ENCODE data around the gene DLG5. TPM values are rescaled to one million over a fixed set of nuclear protein-coding genes. Genes with fewer than 3 reads are reported as not detected.

The DLG5 gene
- total and polyA plus RNA-seq, 2 donors (not counting 1 experiment from before 2014, with no cell fraction given), result 0.51 to 0.54 TPM

DNA sequence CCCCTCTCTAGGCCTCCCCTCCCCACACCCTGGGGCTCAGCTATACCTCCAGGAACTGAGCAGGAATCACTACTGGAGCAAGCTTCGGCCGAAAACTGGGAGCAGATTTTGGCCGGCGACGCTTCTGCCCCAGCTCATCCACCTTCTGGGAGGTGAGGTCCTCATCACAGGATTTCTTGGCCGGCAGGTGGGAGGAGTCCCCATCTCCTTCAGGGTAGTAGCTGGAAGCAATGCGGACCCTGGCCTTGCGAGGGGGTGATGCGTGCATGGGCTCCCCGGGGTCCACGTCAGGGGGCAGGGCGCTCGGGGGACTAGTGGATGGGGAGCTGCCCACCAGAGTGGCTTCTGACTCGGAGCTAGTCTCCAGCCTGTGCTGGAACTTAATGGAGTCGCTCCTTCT is 105.5 kb downstream of the DLG5 start:
- intact Hi-C loops (cut with micrococcal nuclease), result no loop called here
- Histone ChIP-seq H3K4me2 (replicated peaks; ENCODE audit: low read depth, low read length, poor library complexity, severe bottlenecking) (no peak overlapping the region), H3K36me3 (replicated peaks in 1 of 2; ENCODE audit: control extremely low read depth in 1 of 2, control insufficient read depth in 1 of 2, extremely low read depth in 1 of 2, insufficient read depth in 2 of 2, low read length in 1 of 2) (no peaks in the 10 kb centered on the region), H3K27me3 (replicated peaks in 1 of 4; ENCODE audit: control extremely low read depth in 1 of 4, control insufficient read depth in 3 of 4, insufficient read depth in 4 of 4, low read length in 3 of 4) (no peaks in the 10 kb centered on the region), H3K79me2 (ENCODE audit: control insufficient read depth, insufficient read depth, low read length) (no peaks in the 10 kb centered on the region), H3K4me1 (ENCODE audit: control insufficient read depth in 2 of 2, insufficient read depth in 2 of 2, low read length in 2 of 2) (no peaks in the 10 kb centered on the region), H3K9me3 (ENCODE audit: control extremely low read depth in 1 of 3, control insufficient read depth in 2 of 3, insufficient read depth in 1 of 3, low read length in 2 of 3) (no peaks in the 10 kb centered on the region), H3K4me3 (ENCODE audit: control extremely low read depth in 1 of 5, extremely low read depth in 1 of 5, insufficient read depth in 1 of 5, low read depth in 2 of 5, low read length in 4 of 5) (no peak overlapping the region), H2AFZ (ENCODE audit: insufficient read depth, low read depth, low read length, poor library complexity, severe bottlenecking) (no peak overlapping the region), H3K9ac (ENCODE audit: low read length) (no peak overlapping the region), H3K27ac (ENCODE audit: low read length in 2 of 2) (no peak overlapping the region), H4K20me1 (ENCODE audit: control insufficient read depth, insufficient read depth, low read length, poor library complexity, severe bottlenecking) (no peaks in the 10 kb centered on the region)
- Mint-ChIP-seq H3K9me3 (ENCODE audit: insufficient read depth) (no peaks in the 10 kb centered on the region), H3K27me3 (no peaks in the 10 kb centered on the region), H3K4me1 (no peaks in the 10 kb centered on the region), H3K4me3 (no peak overlapping the region), H3K27ac (no peak overlapping the region)
- WGBS (ENCODE audit: insufficient coverage), result 97% methylated on average over 15 of the region's 15 CpGs
- ChIA-PET CTCF (no interaction called here), POLR2A (no interaction called here)
- no peak for ATAC-seq (ENCODE audit: low read depth)
- TF ChIP-seq, protein P1, sequence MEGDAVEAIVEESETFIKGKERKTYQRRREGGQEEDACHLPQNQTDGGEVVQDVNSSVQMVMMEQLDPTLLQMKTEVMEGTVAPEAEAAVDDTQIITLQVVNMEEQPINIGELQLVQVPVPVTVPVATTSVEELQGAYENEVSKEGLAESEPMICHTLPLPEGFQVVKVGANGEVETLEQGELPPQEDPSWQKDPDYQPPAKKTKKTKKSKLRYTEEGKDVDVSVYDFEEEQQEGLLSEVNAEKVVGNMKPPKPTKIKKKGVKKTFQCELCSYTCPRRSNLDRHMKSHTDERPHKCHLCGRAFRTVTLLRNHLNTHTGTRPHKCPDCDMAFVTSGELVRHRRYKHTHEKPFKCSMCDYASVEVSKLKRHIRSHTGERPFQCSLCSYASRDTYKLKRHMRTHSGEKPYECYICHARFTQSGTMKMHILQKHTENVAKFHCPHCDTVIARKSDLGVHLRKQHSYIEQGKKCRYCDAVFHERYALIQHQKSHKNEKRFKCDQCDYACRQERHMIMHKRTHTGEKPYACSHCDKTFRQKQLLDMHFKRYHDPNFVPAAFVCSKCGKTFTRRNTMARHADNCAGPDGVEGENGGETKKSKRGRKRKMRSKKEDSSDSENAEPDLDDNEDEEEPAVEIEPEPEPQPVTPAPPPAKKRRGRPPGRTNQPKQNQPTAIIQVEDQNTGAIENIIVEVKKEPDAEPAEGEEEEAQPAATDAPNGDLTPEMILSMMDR (IDR thresholded peaks at IDR 0.05), result no peak
- no peak for TF ChIP-seq EZH2 (IDR thresholded peaks at IDR 0.05; ENCODE audit: borderline replicate concordance, insufficient read depth, low read depth, low read length, poor library complexity, severe bottlenecking)
- no peak for DNase-seq

DNA sequence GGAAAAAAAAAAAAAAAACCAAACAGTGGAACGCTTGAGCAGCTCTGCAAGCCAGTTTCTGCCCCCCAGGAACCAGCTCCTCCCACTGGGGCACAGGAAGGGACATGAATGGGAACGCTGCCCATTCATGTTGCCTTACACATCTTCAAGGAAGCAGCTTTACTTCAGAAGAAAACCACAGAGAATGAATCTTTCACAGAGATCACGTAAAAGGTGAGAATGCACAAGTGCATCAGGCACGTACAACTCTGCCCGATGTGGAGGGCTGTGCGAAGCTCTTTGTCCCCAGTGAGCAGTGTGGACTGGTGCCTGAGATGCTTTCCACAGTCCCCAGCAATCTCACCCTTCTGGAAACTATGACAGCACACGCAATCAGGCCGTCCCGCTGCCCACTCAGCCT is 106.2 kb downstream of the DLG5 start:
- no peak overlapping the region for H2AFZ ChIP-seq (ENCODE audit: insufficient read depth, low read depth, low read length, poor library complexity, severe bottlenecking)
- CTCF ChIA-PET, result no interaction called here
- no peaks in the 10 kb centered on the region for H3K9me3 Mint-ChIP-seq (ENCODE audit: insufficient read depth)
- no peaks in the 10 kb centered on the region for H3K27me3 ChIP-seq (replicated peaks in 1 of 4; ENCODE audit: control extremely low read depth in 1 of 4, control insufficient read depth in 3 of 4, insufficient read depth in 4 of 4, low read length in 3 of 4)
- WGBS (ENCODE audit: insufficient coverage), result 72% methylated on average over 7 of the region's 9 CpGs
- H3K27ac Mint-ChIP-seq, result no peak overlapping the region
- no peak overlapping the region for H3K27ac ChIP-seq (ENCODE audit: low read length in 2 of 2)
- H3K4me1 ChIP-seq (ENCODE audit: control insufficient read depth in 2 of 2, insufficient read depth in 2 of 2, low read length in 2 of 2), result no peaks in the 10 kb centered on the region
- TF ChIP-seq, protein P1 (IDR thresholded peaks at IDR 0.05), result no peak
- TF ChIP-seq EZH2 (IDR thresholded peaks at IDR 0.05; ENCODE audit: borderline replicate concordance, insufficient read depth, low read depth, low read length, poor library complexity, severe bottlenecking), result no peak
- no peaks in the 10 kb centered on the region for H3K36me3 ChIP-seq (replicated peaks in 1 of 2; ENCODE audit: control extremely low read depth in 1 of 2, control insufficient read depth in 1 of 2, extremely low read depth in 1 of 2, insufficient read depth in 2 of 2, low read length in 1 of 2)
- DNase-seq (no peak), ATAC-seq (ENCODE audit: low read depth) (no peak)
- H3K79me2 ChIP-seq (ENCODE audit: control insufficient read depth, insufficient read depth, low read length), result no peaks in the 10 kb centered on the region
- H3K4me1 Mint-ChIP-seq, result no peaks in the 10 kb centered on the region
- no peak overlapping the region for H3K4me3 ChIP-seq (ENCODE audit: control extremely low read depth in 1 of 5, extremely low read depth in 1 of 5, insufficient read depth in 1 of 5, low read depth in 2 of 5, low read length in 4 of 5)
- no peaks in the 10 kb centered on the region for H3K9me3 ChIP-seq (ENCODE audit: control extremely low read depth in 1 of 3, control insufficient read depth in 2 of 3, insufficient read depth in 1 of 3, low read length in 2 of 3)
- no peak overlapping the region for H3K9ac ChIP-seq (ENCODE audit: low read length)
- no peak overlapping the region for H3K4me3 Mint-ChIP-seq
- H4K20me1 ChIP-seq (ENCODE audit: control insufficient read depth, insufficient read depth, low read length, poor library complexity, severe bottlenecking), result no peaks in the 10 kb centered on the region
- H3K27me3 Mint-ChIP-seq, result no peaks in the 10 kb centered on the region
- POLR2A ChIA-PET, result no interaction called here
- intact Hi-C loops (cut with micrococcal nuclease), result no loop called here
- H3K4me2 ChIP-seq (replicated peaks; ENCODE audit: low read depth, low read length, poor library complexity, severe bottlenecking), result no peak overlapping the region
